HepG2 (cell line): ENCODE results near the gene OXGR1.

Experiments used
- IRX3 ChIP-seq: sonication (generic); formaldehyde crosslinking; IDR thresholded peaks from 2 replicates; pipeline ENCODE4 v1.8.1; 2023; ENCODE audit warnings: mild to moderate bottlenecking, low read depth, missing genetic modification reagents, borderline replicate concordance
- ZBTB33 ChIP-seq: sonication (generic); formaldehyde crosslinking; IDR thresholded peaks from 2 replicates; pipeline ENCODE4 v1.4.0; 2020; ENCODE audit warnings: missing genetic modification reagents
- ZFP36 ChIP-seq: fragments of 150-350 bp; IDR thresholded peaks from 2 replicates; pipeline ENCODE4 v1.6.1; 2018; ENCODE audit warnings: borderline replicate concordance, low read length, low read depth; ENCODE audit not compliant: partially characterized antibody
- ZNF333 ChIP-seq: sonication (generic); formaldehyde crosslinking; IDR thresholded peaks from 2 replicates; pipeline ENCODE4 v1.4.0; 2020; ENCODE audit warnings: mild to moderate bottlenecking, missing genetic modification reagents, borderline replicate concordance
- ZNF644 ChIP-seq: IDR thresholded peaks from 2 replicates; pipeline ENCODE4 v1.6.1; 2016; ENCODE audit warnings: low read depth
- ZNF776 ChIP-seq: sonication (generic); formaldehyde crosslinking; IDR thresholded peaks from 2 replicates; pipeline ENCODE4 v1.4.0; 2020; ENCODE audit warnings: mild to moderate bottlenecking, missing genetic modification reagents

GRCh38 chr13:96994858-96995243 lies 575 bp upstream of the OXGR1 start:
- TF ChIP-seq ZBTB33 = no peak
- TF ChIP-seq ZNF333 (CRISPR knock-in tag) = no peak
- TF ChIP-seq ZNF644 (CRISPR knock-in tag) = no peak
- TF ChIP-seq IRX3 (CRISPR knock-in tag) = no peak
- TF ChIP-seq ZNF776 (CRISPR knock-in tag) = no peak
- TF ChIP-seq ZFP36 = no peak
